Measurements from ENCODE around the gene PCDH8. TPM values are rescaled to one million over a fixed set of nuclear protein-coding genes. Genes with fewer than 3 reads are reported as not detected.
"Not testable (repeated sequence)": the region's sequence is repeated elsewhere in the genome, so short reads cannot be mapped to it uniquely, and the experiment has no call there.

Gene PCDH8
- total and polyA plus RNA-seq, 8 donors = 0.11 to 0.14 TPM; not detected in 6

DNA sequence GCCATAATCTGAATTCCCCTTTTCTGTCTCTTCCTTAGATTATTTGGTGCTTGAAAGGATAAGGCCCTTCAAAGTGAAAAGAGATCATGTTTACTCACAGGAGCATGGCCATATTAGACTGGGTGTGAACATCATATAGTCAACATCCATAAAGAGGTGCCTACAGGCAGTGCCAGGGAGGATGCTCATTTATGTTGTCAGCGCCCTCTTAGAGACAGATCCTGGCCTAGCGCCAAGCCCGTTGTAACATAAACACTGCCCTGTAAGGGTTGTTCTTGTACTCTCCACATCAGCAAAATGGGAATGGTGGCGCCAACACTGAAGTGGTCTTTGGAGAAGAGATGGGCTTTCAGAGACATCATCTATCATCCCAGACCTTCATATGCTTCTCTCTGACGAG lies 16.1 kb downstream of the PCDH8 start:
- Histone ChIP-seq H3K4me1 (no peaks in the 10 kb centered on the region), H3K9me3 (no peaks in the 10 kb centered on the region), H3K36me3 (no peaks in the 10 kb centered on the region), H3K27ac (no peak overlapping the region), H3K4me3 (no peak overlapping the region), H3K27me3 (peaks cover 0 to 18% of the 10 kb centered on the region in 2 donors)
- ATAC-seq = no peak
- TF ChIP-seq, protein P1, sequence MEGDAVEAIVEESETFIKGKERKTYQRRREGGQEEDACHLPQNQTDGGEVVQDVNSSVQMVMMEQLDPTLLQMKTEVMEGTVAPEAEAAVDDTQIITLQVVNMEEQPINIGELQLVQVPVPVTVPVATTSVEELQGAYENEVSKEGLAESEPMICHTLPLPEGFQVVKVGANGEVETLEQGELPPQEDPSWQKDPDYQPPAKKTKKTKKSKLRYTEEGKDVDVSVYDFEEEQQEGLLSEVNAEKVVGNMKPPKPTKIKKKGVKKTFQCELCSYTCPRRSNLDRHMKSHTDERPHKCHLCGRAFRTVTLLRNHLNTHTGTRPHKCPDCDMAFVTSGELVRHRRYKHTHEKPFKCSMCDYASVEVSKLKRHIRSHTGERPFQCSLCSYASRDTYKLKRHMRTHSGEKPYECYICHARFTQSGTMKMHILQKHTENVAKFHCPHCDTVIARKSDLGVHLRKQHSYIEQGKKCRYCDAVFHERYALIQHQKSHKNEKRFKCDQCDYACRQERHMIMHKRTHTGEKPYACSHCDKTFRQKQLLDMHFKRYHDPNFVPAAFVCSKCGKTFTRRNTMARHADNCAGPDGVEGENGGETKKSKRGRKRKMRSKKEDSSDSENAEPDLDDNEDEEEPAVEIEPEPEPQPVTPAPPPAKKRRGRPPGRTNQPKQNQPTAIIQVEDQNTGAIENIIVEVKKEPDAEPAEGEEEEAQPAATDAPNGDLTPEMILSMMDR (IDR thresholded peaks at IDR 0.05) = no peak
- intact Hi-C loops (cut with DNase I) = no loop called here
- DNase-seq = no peak

DNA sequence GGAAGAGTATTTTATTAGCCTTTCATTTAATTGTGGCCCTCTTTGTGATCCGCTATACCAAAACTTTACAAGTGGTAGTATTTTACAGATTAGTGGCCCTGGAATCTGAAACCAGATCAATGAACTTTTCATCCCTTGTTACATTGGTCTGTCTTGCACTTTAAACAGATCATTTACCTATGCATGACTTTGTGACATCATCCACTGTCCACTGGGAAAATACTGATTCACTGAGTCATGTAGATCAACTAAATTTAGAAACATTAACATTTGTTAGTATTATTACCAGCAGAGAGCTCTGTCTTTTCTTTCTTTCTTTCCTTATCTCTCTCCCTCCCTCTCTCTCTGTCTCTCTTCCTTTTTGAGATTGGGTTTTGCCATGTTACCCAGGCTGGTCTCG lies 17.5 kb downstream of the PCDH8 start:
- DNase-seq (no peak), ATAC-seq (no peak)
- Histone ChIP-seq H3K4me3 (no peak overlapping the region), H3K9me3 (no peaks in the 10 kb centered on the region), H3K27ac (no peak overlapping the region), H3K4me1 (no peaks in the 10 kb centered on the region), H3K36me3 (no peaks in the 10 kb centered on the region), H3K27me3 (peaks cover 0 to 21% of the 10 kb centered on the region in 2 donors)
- TF ChIP-seq, protein P1 (IDR thresholded peaks at IDR 0.05) = no peak
- intact Hi-C loops (cut with DNase I) = no loop called here

DNA sequence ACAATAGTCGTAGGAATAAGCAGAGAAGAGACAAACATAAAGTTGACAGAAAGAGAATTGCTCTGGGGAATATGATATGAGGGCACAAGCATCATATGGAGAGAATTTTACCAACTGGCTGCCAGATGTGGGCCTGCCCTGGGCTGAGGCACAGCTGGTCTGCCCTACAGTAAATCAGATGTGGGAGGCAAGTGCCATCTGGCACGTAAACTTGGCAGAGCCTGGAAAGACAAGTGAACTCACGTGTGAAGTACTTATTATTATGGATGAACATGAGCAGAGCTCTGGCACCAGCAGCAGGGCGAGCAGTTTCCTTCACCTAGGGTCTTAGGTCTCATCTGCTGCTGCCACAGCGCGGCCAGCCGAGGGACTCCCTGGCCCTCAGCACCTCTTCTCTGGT lies 20.6 kb downstream of the PCDH8 start:
- no peak overlapping the region for H3K4me3 ChIP-seq
- no peaks in the 10 kb centered on the region for H3K36me3 ChIP-seq
- H3K4me1 ChIP-seq = no peaks in the 10 kb centered on the region
- no peak overlapping the region for H3K27ac ChIP-seq
- intact Hi-C loops (cut with DNase I) = no loop called here
- H3K27me3 ChIP-seq = peaks cover 0 to 13% of the 10 kb centered on the region in 2 donors
- DNase-seq (no peak), ATAC-seq (no peak)
- TF ChIP-seq, protein P1 (IDR thresholded peaks at IDR 0.05) = no peak
- no peaks in the 10 kb centered on the region for H3K9me3 ChIP-seq

DNA sequence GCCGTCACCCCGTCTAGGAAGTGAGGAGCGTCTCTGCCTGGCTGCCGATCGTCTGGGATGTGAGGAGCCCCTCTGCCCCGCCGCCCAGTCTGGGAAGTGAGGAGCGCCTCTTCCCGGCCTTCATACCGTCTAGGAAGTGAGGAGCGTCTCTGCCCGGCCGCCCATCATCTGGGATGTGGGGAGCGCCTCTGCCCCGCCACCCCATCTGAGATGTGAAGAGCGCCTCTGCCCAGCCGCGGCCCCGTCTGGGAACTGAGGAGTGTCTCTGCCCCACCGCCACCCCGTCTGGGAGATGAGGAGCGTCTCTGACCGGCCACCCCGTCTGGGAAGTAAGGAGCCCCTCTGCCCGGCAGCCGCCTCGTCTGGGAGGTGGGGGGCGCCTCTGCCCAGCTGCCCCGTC lies 30.6 kb downstream of the PCDH8 start:
- DNase-seq; intact Hi-C loops (cut with DNase I); H3K4me3 ChIP-seq; H3K36me3 ChIP-seq; H3K27me3 ChIP-seq; H3K27ac ChIP-seq; H3K9me3 ChIP-seq; ATAC-seq; H3K4me1 ChIP-seq: not testable (repeated sequence)

DNA sequence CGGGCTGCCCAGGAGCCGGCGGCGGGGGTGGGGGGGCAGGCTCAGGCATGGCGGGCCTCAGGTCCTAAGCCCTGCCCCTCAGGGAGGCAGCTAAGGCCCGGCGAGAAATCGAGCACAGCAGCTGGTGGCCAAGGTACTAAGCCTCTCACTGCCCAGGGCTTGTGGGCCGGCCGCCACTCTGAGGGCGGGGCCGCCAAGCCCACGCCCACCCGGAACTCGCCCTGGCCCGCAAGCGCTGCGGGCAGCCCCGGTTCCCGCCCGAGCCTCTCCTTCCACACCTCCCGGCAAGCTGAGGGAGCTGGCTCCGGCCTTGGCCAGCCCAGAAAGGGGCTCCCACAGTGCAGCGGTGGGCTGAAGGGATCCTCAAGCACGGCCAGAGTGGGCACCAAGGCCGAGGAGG lies 33.1 kb downstream of the PCDH8 start:
- DNase-seq (peak in 1 of 4 donors; percentile 64), ATAC-seq (no peak)
- H3K4me1 ChIP-seq = no peaks in the 10 kb centered on the region
- H3K27me3 ChIP-seq = no peaks in the 10 kb centered on the region
- no peaks in the 10 kb centered on the region for H3K36me3 ChIP-seq
- H3K27ac ChIP-seq = no peak overlapping the region
- TF ChIP-seq, protein P1 (IDR thresholded peaks at IDR 0.05) = no peak
- no peak overlapping the region for H3K4me3 ChIP-seq
- peaks cover 0 to 4% of the 10 kb centered on the region in 2 donors for H3K9me3 ChIP-seq
- intact Hi-C loops (cut with DNase I) = no loop called here

DNA sequence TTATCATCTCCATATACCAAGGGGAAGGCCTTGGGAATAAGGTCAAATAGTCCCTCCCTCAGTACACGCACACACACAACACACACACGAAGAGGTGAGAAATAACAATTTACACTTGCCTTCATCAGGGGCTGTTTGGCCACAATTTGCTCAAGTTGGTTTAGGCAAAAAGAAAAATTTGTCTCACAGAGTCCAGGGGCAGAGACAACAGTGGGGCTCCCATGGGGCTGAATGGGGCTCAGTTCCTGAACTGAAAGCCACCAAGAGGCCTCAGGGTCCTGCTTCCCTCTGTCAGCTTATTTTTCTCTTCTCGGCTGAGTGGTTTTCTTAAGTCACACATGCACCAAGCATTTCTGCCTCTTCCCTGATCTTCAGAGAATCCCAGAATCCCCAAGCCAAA lies 35.5 kb downstream of the PCDH8 start:
- peaks cover 0 to 4% of the 10 kb centered on the region in 2 donors for H3K9me3 ChIP-seq
- no peaks in the 10 kb centered on the region for H3K27me3 ChIP-seq
- no peaks in the 10 kb centered on the region for H3K36me3 ChIP-seq
- no peak overlapping the region for H3K27ac ChIP-seq
- H3K4me3 ChIP-seq = no peak overlapping the region
- DNase-seq (no peak), ATAC-seq (no peak)
- peaks cover 0 to 9% of the 10 kb centered on the region in 2 donors for H3K4me1 ChIP-seq
- TF ChIP-seq, protein P1 (IDR thresholded peaks at IDR 0.05) = no peak
- intact Hi-C loops (cut with DNase I) = no loop called here
